ENCODE measurements around the gene TRPC3.

The TRPC3 gene

GRCh38 chr4:121869841-121870822 is 81.7 kb downstream of the TRPC3 start, which contains the start of gene BBS7:
Gene BBS7, minus strand, starts transcription at chr4:121870474. Its CDS starts 161 bp downstream, at chr4:121870313.
- peak; percentile 96 for DNase-seq

- no peak for DNase-seq
These were observed 88.1 kb downstream of the TRPC3 start for GRCh38 chr4:121863799-121864198.

- DNase-seq, result no peak
These were observed 90.4 kb downstream of the TRPC3 start for GRCh38 chr4:121861426-121861825.

- no peak for DNase-seq
These were observed 91.7 kb downstream of the TRPC3 start for GRCh38 chr4:121860121-121860520.

GRCh38 chr4:121851354-121851753 is 100.5 kb downstream of the TRPC3 start:
- no peak for DNase-seq

- DNase-seq, result no peak
These were observed 105.2 kb downstream of the TRPC3 start for GRCh38 chr4:121846662-121847061.

- no peak for DNase-seq
These were observed 109.0 kb downstream of the TRPC3 start for GRCh38 chr4:121842862-121843261.

GRCh38 chr4:121838136-121838535 is 113.7 kb downstream of the TRPC3 start:
- no peak for DNase-seq

GRCh38 chr4:121829511-121829910 is 122.3 kb downstream of the TRPC3 start:
- DNase-seq, result no peak
